GM23338 (cell line): Measurements from ENCODE around the gene TSPAN32.

Experiments
- CREB1 ChIP-seq: fragments of 250-450 bp; sonication (Bioruptor Pico); IDR thresholded peaks from 2 replicates; pipeline ENCODE4 v1.5.0; 2020; ENCODE audit warnings: low read depth, mild to moderate bottlenecking, moderate library complexity
- CTCF ChIP-seq, 2 experiments: fragments of 200-600 bp in 1 of 2; sonication (generic) in 1 of 2; conservative IDR thresholded peaks; 2 replicates each; pipeline versions ENCODE4 v1.5.1 to v1.6.1; 2016 to 2017; ENCODE audit warnings: antibody characterized with exemption in 2 of 2, low read depth in 2 of 2, mild to moderate bottlenecking in 2 of 2, moderate library complexity in 1 of 2
- ETS1 ChIP-seq: IDR thresholded peaks from 2 replicates; pipeline ENCODE4 v1.6.1; 2016; ENCODE audit warnings: antibody characterized with exemption
- EZH2phosphoT487 ChIP-seq: fragments of 200-600 bp; sonication (generic); IDR thresholded peaks from one replicate; pipeline ENCODE4 v1.8.1; 2018; ENCODE audit warnings: antibody characterized with exemption; ENCODE audit not compliant: unreplicated experiment
- JUNB ChIP-seq: IDR thresholded peaks from one replicate; pipeline ENCODE4 v1.6.1; 2016; ENCODE audit warnings: antibody characterized with exemption; ENCODE audit not compliant: unreplicated experiment
- POLR2AphosphoS5 ChIP-seq: IDR thresholded peaks from 2 replicates; pipeline ENCODE4 v1.6.1; 2016; ENCODE audit warnings: antibody characterized with exemption, low read depth
- ZNF114 ChIP-seq: fragments of 250-450 bp; sonication (Bioruptor Pico); IDR thresholded peaks from 2 replicates; pipeline ENCODE4 v1.5.0; 2020; ENCODE audit warnings: mild to moderate bottlenecking, moderate library complexity
- TF ChIP-seq, protein P1 (sequence below): IDR thresholded peaks from one replicate; pipeline ENCODE4 v1.6.1; 2018; ENCODE audit warnings: antibody characterized with exemption; ENCODE audit not compliant: unreplicated experiment

- TF ChIP-seq CTCF (conservative IDR thresholded peaks at IDR 0.05; ENCODE audit: low read depth in 2 of 2) (no peak), JUNB (no peak), ZNF114 (CRISPR knock-in tag) (no peak), EZH2phosphoT487 (no peak), ETS1 (no peak), CREB1 (CRISPR knock-in tag) (no peak), POLR2AphosphoS5 (no peak)
- TF ChIP-seq, protein P1, sequence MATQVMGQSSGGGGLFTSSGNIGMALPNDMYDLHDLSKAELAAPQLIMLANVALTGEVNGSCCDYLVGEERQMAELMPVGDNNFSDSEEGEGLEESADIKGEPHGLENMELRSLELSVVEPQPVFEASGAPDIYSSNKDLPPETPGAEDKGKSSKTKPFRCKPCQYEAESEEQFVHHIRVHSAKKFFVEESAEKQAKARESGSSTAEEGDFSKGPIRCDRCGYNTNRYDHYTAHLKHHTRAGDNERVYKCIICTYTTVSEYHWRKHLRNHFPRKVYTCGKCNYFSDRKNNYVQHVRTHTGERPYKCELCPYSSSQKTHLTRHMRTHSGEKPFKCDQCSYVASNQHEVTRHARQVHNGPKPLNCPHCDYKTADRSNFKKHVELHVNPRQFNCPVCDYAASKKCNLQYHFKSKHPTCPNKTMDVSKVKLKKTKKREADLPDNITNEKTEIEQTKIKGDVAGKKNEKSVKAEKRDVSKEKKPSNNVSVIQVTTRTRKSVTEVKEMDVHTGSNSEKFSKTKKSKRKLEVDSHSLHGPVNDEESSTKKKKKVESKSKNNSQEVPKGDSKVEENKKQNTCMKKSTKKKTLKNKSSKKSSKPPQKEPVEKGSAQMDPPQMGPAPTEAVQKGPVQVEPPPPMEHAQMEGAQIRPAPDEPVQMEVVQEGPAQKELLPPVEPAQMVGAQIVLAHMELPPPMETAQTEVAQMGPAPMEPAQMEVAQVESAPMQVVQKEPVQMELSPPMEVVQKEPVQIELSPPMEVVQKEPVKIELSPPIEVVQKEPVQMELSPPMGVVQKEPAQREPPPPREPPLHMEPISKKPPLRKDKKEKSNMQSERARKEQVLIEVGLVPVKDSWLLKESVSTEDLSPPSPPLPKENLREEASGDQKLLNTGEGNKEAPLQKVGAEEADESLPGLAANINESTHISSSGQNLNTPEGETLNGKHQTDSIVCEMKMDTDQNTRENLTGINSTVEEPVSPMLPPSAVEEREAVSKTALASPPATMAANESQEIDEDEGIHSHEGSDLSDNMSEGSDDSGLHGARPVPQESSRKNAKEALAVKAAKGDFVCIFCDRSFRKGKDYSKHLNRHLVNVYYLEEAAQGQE = no peak
These were observed 2.0 kb upstream of the TSPAN32 start for GRCh38 chr11:2299773-2300172.
